Transverse colon (tissue), 3 donors: Measurements from ENCODE around the gene EED.

Experiments
- CTCF ChIP-seq, 5 experiments: fragments of 200-600 bp in 3 of 5; fragments of 450-650 bp in 2 of 5; sonication (generic) in 3 of 5; IDR thresholded peaks; 1 replicate in 2 of 5; 2 replicates in 3 of 5; pipeline ENCODE4 v1.5.1; 2016 to 2017; ENCODE audit warnings: antibody characterized with exemption in 5 of 5, inconsistent platforms in 3 of 5, mild to moderate bottlenecking in 2 of 5, moderate library complexity in 1 of 5
- EP300 ChIP-seq: sonication (generic); formaldehyde crosslinking; IDR thresholded peaks from one replicate; pipeline ENCODE4 v1.6.1; 2017; ENCODE audit warnings: antibody characterized with exemption, low read depth
- POLR2A ChIP-seq: fragments of 450-650 bp; IDR thresholded peaks from one replicate; pipeline ENCODE4 v1.6.1; 2016; ENCODE audit warnings: antibody characterized with exemption, mild to moderate bottlenecking, moderate library complexity

GRCh38 chr11:86277741-86278140 lies 33.2 kb downstream of the EED start:
- TF ChIP-seq POLR2A (no peak), CTCF (IDR thresholded peaks at IDR 0.05) (no peak), EP300 (no peak)
